SK-N-SH (cell line): ENCODE results near the gene EEF1AKMT3.

Experiments
- CTCF ChIP-seq: fragments of 200-600 bp; sonication (generic); IDR thresholded peaks from 2 replicates; pipeline ENCODE4 v1.6.1; 2017; ENCODE audit warnings: antibody characterized with exemption, mild to moderate bottlenecking, moderate library complexity
- EP300 ChIP-seq, 2 experiments: IDR thresholded peaks; 2 replicates each; pipeline versions ENCODE4 v1.4.0 to v1.6.1; 2012; ENCODE audit warnings: borderline replicate concordance in 1 of 2, low read depth in 1 of 2, low read length in 1 of 2
- FOSL2 ChIP-seq: IDR thresholded peaks from 2 replicates; pipeline ENCODE4 v1.4.0; 2012; ENCODE audit warnings: low read depth, mild to moderate bottlenecking, moderate library complexity, borderline replicate concordance
- MEF2A ChIP-seq: IDR thresholded peaks from 2 replicates; pipeline ENCODE4 v1.4.0; 2012; ENCODE audit warnings: low read depth, borderline replicate concordance
- PBX3 ChIP-seq: IDR thresholded peaks from 2 replicates; pipeline ENCODE4; 2012
- POLR2AphosphoS5 ChIP-seq: IDR thresholded peaks from 2 replicates; pipeline ENCODE4 v1.6.1; 2012; ENCODE audit warnings: low read depth, low read length
- RAD21 ChIP-seq: IDR thresholded peaks from 2 replicates; pipeline ENCODE4 v1.6.1; 2012; ENCODE audit warnings: mild to moderate bottlenecking, low read length
- REST ChIP-seq: IDR thresholded peaks from 2 replicates; pipeline ENCODE4 v1.6.1; 2012; ENCODE audit warnings: mild to moderate bottlenecking, low read depth, low read length, moderate library complexity
- TAF1 ChIP-seq: IDR thresholded peaks from 2 replicates; pipeline ENCODE4 v1.6.1; 2012; ENCODE audit warnings: low read depth, mild to moderate bottlenecking, low read length, moderate library complexity, borderline replicate concordance
- TCF12 ChIP-seq: IDR thresholded peaks from 2 replicates; pipeline ENCODE4 v1.4.0; 2012
- TEAD4 ChIP-seq: IDR thresholded peaks from 2 replicates; pipeline ENCODE4 v1.4.0; 2012; ENCODE audit warnings: mild to moderate bottlenecking, borderline replicate concordance; ENCODE audit not compliant: insufficient read depth
- USF2 ChIP-seq: fragments of 150-350 bp; IDR thresholded peaks from 2 replicates; pipeline ENCODE4 v1.6.1; 2017; ENCODE audit warnings: antibody characterized with exemption, low read length, low read depth, borderline replicate concordance
- ZBTB33 ChIP-seq: IDR thresholded peaks from 2 replicates; pipeline ENCODE4 v1.4.0; 2012; ENCODE audit warnings: low read depth, borderline replicate concordance

- TF ChIP-seq POLR2AphosphoS5 (no peak), CTCF (no peak), TCF12 (no peak), USF2 (no peak), EP300 (IDR thresholded peaks at IDR 0.05; ENCODE audit: borderline replicate concordance in 1 of 2, low read depth in 1 of 2, low read length in 1 of 2) (no peak), RAD21 (no peak), PBX3 (no peak), MEF2A (no peak), FOSL2 (no peak), TAF1 (no peak), REST (no peak), ZBTB33 (no peak), TEAD4 (no peak)
Measured at GRCh38 chr12:57735198-57735855, 37.1 kb upstream of the EEF1AKMT3 start.
